Liver (tissue), 9 donors: Measurements from ENCODE around the gene RSPO4. TPM values are rescaled to one million over a fixed set of nuclear protein-coding genes. Genes with fewer than 3 reads are reported as not detected.

Experiments used
- DNase-seq: peaks from one replicate; pipeline ENCODE4 v3.0.0-alpha.2; 2017; ENCODE audit warnings: low spot score
- H3K27ac ChIP-seq, 2 donors: one replicate each; pipeline ENCODE4 v1.7.0; 2013; ENCODE audit warnings: inconsistent platforms in 2 of 2, low read length in 2 of 2, control low read depth in 1 of 2, low read depth in 1 of 2, mild to moderate bottlenecking in 1 of 2
- H3K27me3 ChIP-seq, 4 donors: one replicate each; pipeline versions ENCODE4 v1.6.1 to v1.7.0; 2013; ENCODE audit warnings: low read length in 3 of 4, inconsistent platforms in 1 of 4, mild to moderate bottlenecking in 1 of 4, moderate library complexity in 1 of 4; ENCODE audit not compliant: control insufficient read depth in 4 of 4, insufficient read depth in 4 of 4
- H3K36me3 ChIP-seq, 4 donors: one replicate each; pipeline versions ENCODE4 v1.6.1 to v1.7.0; 2013; ENCODE audit warnings: low read length in 3 of 4, mild to moderate bottlenecking in 3 of 4, low read depth in 1 of 4, moderate library complexity in 1 of 4; ENCODE audit not compliant: control insufficient read depth in 4 of 4, insufficient read depth in 3 of 4
- H3K4me1 ChIP-seq, 4 donors: one replicate each; pipeline versions ENCODE4 v1.6.1 to v1.7.0; 2013; ENCODE audit warnings: low read length in 3 of 4, mild to moderate bottlenecking in 3 of 4, moderate library complexity in 1 of 4; ENCODE audit not compliant: control insufficient read depth in 4 of 4, insufficient read depth in 4 of 4
- H3K4me3 ChIP-seq, 3 donors: one replicate each; pipeline versions ENCODE4 v1.6.1 to v1.7.0; 2013; ENCODE audit warnings: low read length in 3 of 3, control low read depth in 1 of 3, low read depth in 1 of 3, mild to moderate bottlenecking in 1 of 3
- H3K9ac ChIP-seq, 2 donors: one replicate each; pipeline ENCODE4 v1.7.0; 2013; ENCODE audit warnings: low read length in 2 of 2, mild to moderate bottlenecking in 2 of 2, moderate library complexity in 2 of 2, control low read depth in 1 of 2, low read depth in 1 of 2
- H3K9me3 ChIP-seq, 4 donors: one replicate each; pipeline versions ENCODE4 v1.6.1 to v1.7.0; 2013; ENCODE audit warnings: low read length in 3 of 4; ENCODE audit not compliant: control insufficient read depth in 4 of 4
- ATF3 ChIP-seq: IDR thresholded peaks from 2 replicates; pipeline ENCODE4 v1.6.1; 2016; ENCODE audit warnings: antibody characterized with exemption
- CTCF ChIP-seq: fragments of 150-350 bp; IDR thresholded peaks from 2 replicates; pipeline ENCODE4 v1.5.1; 2017; ENCODE audit warnings: improper control_type of control experiment, low read depth, low read length; ENCODE audit not compliant: missing input control
- EGR1 ChIP-seq, 2 donors: IDR thresholded peaks; 2 replicates each; pipeline ENCODE4 v1.6.1; 2016 to 2018; ENCODE audit warnings: antibody characterized with exemption in 2 of 2, low read depth in 2 of 2
- FOXA1 ChIP-seq: IDR thresholded peaks from 2 replicates; pipeline ENCODE4 v1.6.1; 2016; ENCODE audit warnings: antibody characterized with exemption
- FOXA2 ChIP-seq: IDR thresholded peaks from 2 replicates; pipeline ENCODE4 v1.6.1; 2016; ENCODE audit warnings: antibody characterized with exemption
- GABPA ChIP-seq, 2 donors: IDR thresholded peaks in 1 of 2; conservative IDR thresholded peaks in 1 of 2; 2 replicates each; pipeline ENCODE4 v1.6.1; 2016; ENCODE audit warnings: antibody characterized with exemption in 2 of 2, mild to moderate bottlenecking in 1 of 2, moderate library complexity in 1 of 2
- HNF4A ChIP-seq, 2 donors: conservative IDR thresholded peaks; 2 replicates each; pipeline ENCODE4 v1.6.1; 2016; ENCODE audit warnings: antibody characterized with exemption in 2 of 2, mild to moderate bottlenecking in 2 of 2
- HNF4G ChIP-seq: IDR thresholded peaks from 2 replicates; pipeline ENCODE4 v1.6.1; 2016; ENCODE audit warnings: antibody characterized with exemption
- JUND ChIP-seq, 2 donors: IDR thresholded peaks; 2 replicates each; pipeline ENCODE4 v1.6.1; 2016; ENCODE audit warnings: antibody characterized with exemption in 2 of 2
- MAX ChIP-seq: IDR thresholded peaks from 2 replicates; pipeline ENCODE4 v1.6.1; 2016; ENCODE audit warnings: antibody characterized with exemption
- RAD21 ChIP-seq, 2 donors: IDR thresholded peaks; 2 replicates each; pipeline ENCODE4 v1.6.1; 2016; ENCODE audit warnings: antibody characterized with exemption in 2 of 2, mild to moderate bottlenecking in 2 of 2
- REST ChIP-seq: IDR thresholded peaks from 2 replicates; pipeline ENCODE4 v1.6.1; 2016; ENCODE audit warnings: antibody characterized with exemption, mild to moderate bottlenecking
- RXRA ChIP-seq, 2 donors: IDR thresholded peaks; 2 replicates each; pipeline ENCODE4 v1.6.1; 2017 to 2018; ENCODE audit warnings: antibody characterized with exemption in 2 of 2, mild to moderate bottlenecking in 1 of 2
- TAF1 ChIP-seq: conservative IDR thresholded peaks from 2 replicates; pipeline ENCODE4 v1.6.1; 2016; ENCODE audit warnings: antibody characterized with exemption, mild to moderate bottlenecking
- ZBTB33 ChIP-seq: IDR thresholded peaks from 2 replicates; pipeline ENCODE4 v1.6.1; 2016; ENCODE audit warnings: antibody characterized with exemption
- WGBS: extraction: QIAGEN DNeasy Blood & Tissue Kit; methylation state at CpG from one replicate; pipeline ENCODE4 v1.1.7; 2013; 5-methylcytosine and 5-hydroxymethylcytosine counted together
- polyA plus RNA-seq, 2 donors: library from polyadenylated mRNA; stranded (reverse) in 1 of 2; unstranded in 1 of 2; fragments of 200-250 nt in 1 of 2; fragments of >200 nt in 1 of 2; fragmentation: Nextera tagmentation in 1 of 2; extraction: Ambion mirVana in 1 of 2; gene quantifications; one replicate each; pipeline versions ENCODE4 v1.2.1 to v1.2.3, GENCODE V29; 2013 to 2015
- total RNA-seq, 2 donors: library from RNA; depleted of rRNA; stranded (reverse); fragments of >200 nt; gene quantifications; one replicate each; pipeline ENCODE4 v1.2.3, GENCODE V29; 2014
- donor health status: healthy.
- donor health status: healthy.
- donor health status: healthy.
- donor health status: healthy.
- donor health status: healthy.

The RSPO4 gene
- total and polyA plus RNA-seq, 4 donors, result not detected

GRCh38 chr20:1017677-1018076, 15.6 kb upstream of the RSPO4 start (continued):
- TF ChIP-seq CTCF (no peak), HNF4G (no peak), EGR1 (IDR thresholded peaks at IDR 0.05; ENCODE audit: low read depth in 2 of 2) (no peak), ZBTB33 (no peak), TAF1 (no peak), HNF4A (conservative IDR thresholded peaks at IDR 0.05) (no peak), RXRA (IDR thresholded peaks at IDR 0.05) (no peak)

GRCh38 chr20:1015181-1015580, 13.1 kb upstream of the RSPO4 start:
- H3K27ac ChIP-seq, result no peak overlapping the region
- WGBS, result 65% methylated on average over 1 of the region's 1 CpG
- no peaks in the 10 kb centered on the region for H3K4me1 ChIP-seq
- no peaks in the 10 kb centered on the region for H3K36me3 ChIP-seq
- no peaks in the 10 kb centered on the region for H3K9me3 ChIP-seq
- H3K27me3 ChIP-seq, result no peaks in the 10 kb centered on the region
- TF ChIP-seq MAX, result no peak
- TF ChIP-seq GABPA (IDR thresholded peaks at IDR 0.05 in 1 of 2, conservative IDR thresholded peaks at IDR 0.05 in 1 of 2), result no peak
- TF ChIP-seq EGR1 (IDR thresholded peaks at IDR 0.05; ENCODE audit: low read depth in 2 of 2), result no peak
- no peak for TF ChIP-seq CTCF
- no peak overlapping the region for H3K9ac ChIP-seq
- H3K4me3 ChIP-seq, result no peak overlapping the region
- DNase-seq, result no peak

- Histone ChIP-seq H3K36me3 (no peaks in the 10 kb centered on the region), H3K27ac (no peak overlapping the region), H3K9me3 (no peaks in the 10 kb centered on the region), H3K4me3 (no peak overlapping the region), H3K4me1 (no peaks in the 10 kb centered on the region), H3K9ac (no peak overlapping the region), H3K27me3 (no peaks in the 10 kb centered on the region)
- 65% methylated on average over 7 of the region's 7 CpGs for WGBS
- DNase-seq, result no peak
- TF ChIP-seq RXRA (IDR thresholded peaks at IDR 0.05), result no peak
- TF ChIP-seq GABPA (IDR thresholded peaks at IDR 0.05 in 1 of 2, conservative IDR thresholded peaks at IDR 0.05 in 1 of 2), result no peak
- TF ChIP-seq REST, result no peak
- TF ChIP-seq RAD21 (IDR thresholded peaks at IDR 0.05), result no peak
- no peak for TF ChIP-seq FOXA1
- no peak for TF ChIP-seq FOXA2
- TF ChIP-seq JUND (IDR thresholded peaks at IDR 0.05), result no peak
- no peak for TF ChIP-seq HNF4G
- TF ChIP-seq ATF3, result no peak
- TF ChIP-seq TAF1, result no peak
- no peak for TF ChIP-seq EGR1 (IDR thresholded peaks at IDR 0.05; ENCODE audit: low read depth in 2 of 2)
- TF ChIP-seq ZBTB33, result no peak
Observed at GRCh38 chr20:1014471-1014870, 12.4 kb upstream of the RSPO4 start.
